K562 (cell line): Measurements from ENCODE around the gene PRRC2B. TPM values are rescaled to one million over a fixed set of nuclear protein-coding genes. Genes with fewer than 3 reads are reported as not detected.

Source experiments
- ARID1B ChIP-seq: fragments of 450-650 bp; IDR thresholded peaks from 2 replicates; pipeline ENCODE4 v1.6.1; 2016; ENCODE audit warnings: antibody characterized with exemption, mild to moderate bottlenecking, inconsistent platforms
- C11orf30 ChIP-seq: fragments of 450-650 bp; IDR thresholded peaks from 2 replicates; pipeline ENCODE4 v1.6.1; 2016; ENCODE audit warnings: low read depth, mild to moderate bottlenecking
- CBFA2T3 ChIP-seq: fragments of 450-650 bp; IDR thresholded peaks from 2 replicates; pipeline ENCODE4 v1.6.1; 2017
- CTBP1 ChIP-seq: fragments of 450-650 bp; IDR thresholded peaks from 2 replicates; pipeline ENCODE4 v1.6.1; 2016; ENCODE audit warnings: borderline replicate concordance
- ERF ChIP-seq: fragments of 450-650 bp; formaldehyde crosslinking; IDR thresholded peaks from 2 replicates; pipeline ENCODE4 v1.4.0; 2020; ENCODE audit warnings: mild to moderate bottlenecking, mixed read lengths
- ETV1 ChIP-seq: fragments of 450-650 bp; conservative IDR thresholded peaks from 2 replicates; pipeline ENCODE4 v1.6.1; 2016; ENCODE audit warnings: missing genetic modification characterization, control low read depth, low read depth, missing compliant biosample characterization
- FOSL1 ChIP-seq: fragments of 200-800 bp; sonication (Bioruptor generic); conservative IDR thresholded peaks from 2 replicates; pipeline ENCODE4 v1.6.1; 2016; ENCODE audit warnings: missing genetic modification characterization, missing compliant biosample characterization
- HEY1 ChIP-seq: fragments of 250-450 bp; sonication (Bioruptor Pico); IDR thresholded peaks from 2 replicates; pipeline ENCODE4 v1.5.0; 2020; ENCODE audit warnings: mild to moderate bottlenecking, moderate library complexity, borderline replicate concordance
- IRF2 ChIP-seq: sonication (generic); formaldehyde crosslinking; IDR thresholded peaks from 2 replicates; pipeline ENCODE4 v1.8.1; 2022; ENCODE audit warnings: mild to moderate bottlenecking, missing genetic modification reagents
- MAFK ChIP-seq: IDR thresholded peaks from 2 replicates; pipeline ENCODE4 v1.6.1; 2011; ENCODE audit warnings: low read length, improper control_type of control experiment
- RAD21 ChIP-seq, 2 experiments: fragments of 250-450 bp in 1 of 2; fragments of 450-650 bp in 1 of 2; sonication (Bioruptor Pico) in 1 of 2; formaldehyde crosslinking in 1 of 2; IDR thresholded peaks in 1 of 2; conservative IDR thresholded peaks in 1 of 2; 2 replicates each; pipeline versions ENCODE4 v1.4.0 to v1.8.0; 2020 to 2022; ENCODE audit warnings: mild to moderate bottlenecking in 2 of 2, moderate library complexity in 1 of 2
- TRIM24 ChIP-seq, 2 experiments: fragments of 450-650 bp; IDR thresholded peaks; 2 replicates each; pipeline ENCODE4 v1.6.1; 2016
- XRCC5 ChIP-seq: fragments of 200-400 bp; formaldehyde crosslinking; IDR thresholded peaks from 2 replicates; pipeline ENCODE4 v1.6.1; 2017; ENCODE audit warnings: low read depth, mild to moderate bottlenecking, low read length
- ZFP36 ChIP-seq: fragments of 150-350 bp; IDR thresholded peaks from 2 replicates; pipeline ENCODE4 v1.6.1; 2018; ENCODE audit warnings: low read length, low read depth; ENCODE audit not compliant: partially characterized antibody
- polyA plus RNA-seq, 8 experiments: library from polyadenylated mRNA; depleted of rRNA in 4 of 8; stranded (reverse) in 5 of 8; unstranded in 3 of 8; fragments of >200 nt; fragmentation: Nextera tagmentation in 2 of 8; fragmentation: Illumina TruSeq in 1 of 8; extraction: Ambion mirVana in 2 of 8; extraction: Trizol in 1 of 8; gene quantifications; 2 replicates each; pipeline versions ENCODE4 v1.2.1 to v1.2.3, GENCODE V29; 2011 to 2014; ENCODE audit warnings: inconsistent platforms in 1 of 8, missing spikeins in 1 of 8
- total RNA-seq, 7 experiments: library from RNA; depleted of rRNA in 6 of 7; stranded (reverse); fragments of >200 nt in 6 of 7; fragmentation: Illumina TruSeq in 2 of 7; extraction: Trizol in 2 of 7; gene quantifications; 2 replicates each; pipeline versions ENCODE4 v1.2.1 to v1.2.3, GENCODE V29; 2011 to 2021; ENCODE audit warnings: low replicate concordance in 1 of 7
- TF ChIP-seq, protein P1 (sequence below): sonication (generic); formaldehyde crosslinking; IDR thresholded peaks from 2 replicates; pipeline ENCODE4 v1.8.0; 2022; ENCODE audit warnings: mild to moderate bottlenecking, missing genetic modification reagents
- TF ChIP-seq, protein P2 (sequence below): IDR thresholded peaks from 2 replicates; pipeline ENCODE4 v1.6.1; 2014; ENCODE audit warnings: antibody characterized with exemption

PRRC2B gene
- total and polyA plus RNA-seq, 9 of the 15 experiments (the other 6 are each of a cell fraction or from before 2014, with no cell fraction given), result 0.34 to 125 (median 30.9) TPM

DNA sequence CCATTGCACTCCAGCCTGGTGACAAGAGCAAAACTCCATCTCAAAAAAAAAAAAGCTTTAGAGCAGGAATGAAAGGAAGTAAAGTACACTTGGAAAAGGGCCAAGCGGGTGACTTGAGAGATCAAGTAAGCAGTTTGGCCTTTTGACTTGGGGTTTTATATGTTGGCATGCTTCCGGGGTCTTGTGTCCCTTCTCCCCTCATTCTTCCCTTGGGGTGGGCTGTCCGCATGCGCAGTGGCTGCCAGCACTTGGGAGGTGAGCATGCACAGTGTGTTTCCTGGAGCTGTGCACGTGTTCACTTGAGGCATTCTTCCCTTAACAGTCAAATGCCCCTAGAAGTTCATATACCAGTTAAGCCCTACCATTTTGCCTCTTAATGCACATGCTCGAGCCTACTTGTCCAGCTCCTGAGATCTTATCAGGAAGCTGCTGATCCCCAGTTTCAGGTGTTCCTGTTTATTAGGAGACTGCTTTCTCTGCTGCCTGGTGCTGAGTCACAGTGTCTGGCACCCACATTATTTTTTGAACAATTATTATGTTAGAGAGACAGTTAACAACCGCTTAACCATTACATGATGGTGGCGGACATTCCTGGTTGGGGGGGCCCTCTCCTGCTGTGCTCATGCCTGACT, 32.6 kb upstream of the PRRC2B start (continued):
- TF ChIP-seq, protein P1, sequence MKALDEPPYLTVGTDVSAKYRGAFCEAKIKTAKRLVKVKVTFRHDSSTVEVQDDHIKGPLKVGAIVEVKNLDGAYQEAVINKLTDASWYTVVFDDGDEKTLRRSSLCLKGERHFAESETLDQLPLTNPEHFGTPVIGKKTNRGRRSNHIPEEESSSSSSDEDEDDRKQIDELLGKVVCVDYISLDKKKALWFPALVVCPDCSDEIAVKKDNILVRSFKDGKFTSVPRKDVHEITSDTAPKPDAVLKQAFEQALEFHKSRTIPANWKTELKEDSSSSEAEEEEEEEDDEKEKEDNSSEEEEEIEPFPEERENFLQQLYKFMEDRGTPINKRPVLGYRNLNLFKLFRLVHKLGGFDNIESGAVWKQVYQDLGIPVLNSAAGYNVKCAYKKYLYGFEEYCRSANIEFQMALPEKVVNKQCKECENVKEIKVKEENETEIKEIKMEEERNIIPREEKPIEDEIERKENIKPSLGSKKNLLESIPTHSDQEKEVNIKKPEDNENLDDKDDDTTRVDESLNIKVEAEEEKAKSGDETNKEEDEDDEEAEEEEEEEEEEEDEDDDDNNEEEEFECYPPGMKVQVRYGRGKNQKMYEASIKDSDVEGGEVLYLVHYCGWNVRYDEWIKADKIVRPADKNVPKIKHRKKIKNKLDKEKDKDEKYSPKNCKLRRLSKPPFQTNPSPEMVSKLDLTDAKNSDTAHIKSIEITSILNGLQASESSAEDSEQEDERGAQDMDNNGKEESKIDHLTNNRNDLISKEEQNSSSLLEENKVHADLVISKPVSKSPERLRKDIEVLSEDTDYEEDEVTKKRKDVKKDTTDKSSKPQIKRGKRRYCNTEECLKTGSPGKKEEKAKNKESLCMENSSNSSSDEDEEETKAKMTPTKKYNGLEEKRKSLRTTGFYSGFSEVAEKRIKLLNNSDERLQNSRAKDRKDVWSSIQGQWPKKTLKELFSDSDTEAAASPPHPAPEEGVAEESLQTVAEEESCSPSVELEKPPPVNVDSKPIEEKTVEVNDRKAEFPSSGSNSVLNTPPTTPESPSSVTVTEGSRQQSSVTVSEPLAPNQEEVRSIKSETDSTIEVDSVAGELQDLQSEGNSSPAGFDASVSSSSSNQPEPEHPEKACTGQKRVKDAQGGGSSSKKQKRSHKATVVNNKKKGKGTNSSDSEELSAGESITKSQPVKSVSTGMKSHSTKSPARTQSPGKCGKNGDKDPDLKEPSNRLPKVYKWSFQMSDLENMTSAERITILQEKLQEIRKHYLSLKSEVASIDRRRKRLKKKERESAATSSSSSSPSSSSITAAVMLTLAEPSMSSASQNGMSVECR, result no peak
- 0 out of 2 replicates have a peak, but pooled peaks have one; percentile 2 for TF ChIP-seq CBFA2T3
- TF ChIP-seq ZFP36, result no peak
- TF ChIP-seq ARID1B, result peak; percentile 55
- TF ChIP-seq, protein P2, sequence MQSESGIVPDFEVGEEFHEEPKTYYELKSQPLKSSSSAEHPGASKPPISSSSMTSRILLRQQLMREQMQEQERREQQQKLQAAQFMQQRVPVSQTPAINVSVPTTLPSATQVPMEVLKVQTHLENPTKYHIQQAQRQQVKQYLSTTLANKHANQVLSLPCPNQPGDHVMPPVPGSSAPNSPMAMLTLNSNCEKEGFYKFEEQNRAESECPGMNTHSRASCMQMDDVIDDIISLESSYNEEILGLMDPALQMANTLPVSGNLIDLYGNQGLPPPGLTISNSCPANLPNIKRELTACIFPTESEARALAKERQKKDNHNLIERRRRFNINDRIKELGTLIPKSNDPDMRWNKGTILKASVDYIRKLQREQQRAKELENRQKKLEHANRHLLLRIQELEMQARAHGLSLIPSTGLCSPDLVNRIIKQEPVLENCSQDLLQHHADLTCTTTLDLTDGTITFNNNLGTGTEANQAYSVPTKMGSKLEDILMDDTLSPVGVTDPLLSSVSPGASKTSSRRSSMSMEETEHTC, result no peak
- TF ChIP-seq MAFK, result peak; percentile 55
- 0 out of 4 replicates have a peak, but pooled peaks of 1 of the 2 experiments have one; percentile 9 for TF ChIP-seq TRIM24 (IDR thresholded peaks at IDR 0.05)
- TF ChIP-seq FOSL1 (tag), result 0 out of 2 replicates have a peak, but pooled peaks have one; percentile 20
- no peak for TF ChIP-seq IRF2
- 0 out of 2 replicates have a peak, but pooled peaks have one; percentile 28 for TF ChIP-seq ETV1 (tag)
- peak; percentile 79 for TF ChIP-seq C11orf30
- no peak for TF ChIP-seq ERF (CRISPR knock-in tag)
- TF ChIP-seq HEY1, result no peak
- TF ChIP-seq XRCC5, result no peak
- TF ChIP-seq CTBP1, result peak; percentile 51; the same call in 1 of the 2 replicates
- no peak for TF ChIP-seq RAD21 (CRISPR knock-in tag; conservative IDR thresholded peaks at IDR 0.05 in 1 of 2, IDR thresholded peaks at IDR 0.05 in 1 of 2)
